ENCODE data around the gene HOXC10. TPM values are rescaled to one million over a fixed set of nuclear protein-coding genes. Genes with fewer than 3 reads are reported as not detected.

HOXC10 gene
- total RNA-seq, 1 donor from 2014 or later: not detected

DNA sequence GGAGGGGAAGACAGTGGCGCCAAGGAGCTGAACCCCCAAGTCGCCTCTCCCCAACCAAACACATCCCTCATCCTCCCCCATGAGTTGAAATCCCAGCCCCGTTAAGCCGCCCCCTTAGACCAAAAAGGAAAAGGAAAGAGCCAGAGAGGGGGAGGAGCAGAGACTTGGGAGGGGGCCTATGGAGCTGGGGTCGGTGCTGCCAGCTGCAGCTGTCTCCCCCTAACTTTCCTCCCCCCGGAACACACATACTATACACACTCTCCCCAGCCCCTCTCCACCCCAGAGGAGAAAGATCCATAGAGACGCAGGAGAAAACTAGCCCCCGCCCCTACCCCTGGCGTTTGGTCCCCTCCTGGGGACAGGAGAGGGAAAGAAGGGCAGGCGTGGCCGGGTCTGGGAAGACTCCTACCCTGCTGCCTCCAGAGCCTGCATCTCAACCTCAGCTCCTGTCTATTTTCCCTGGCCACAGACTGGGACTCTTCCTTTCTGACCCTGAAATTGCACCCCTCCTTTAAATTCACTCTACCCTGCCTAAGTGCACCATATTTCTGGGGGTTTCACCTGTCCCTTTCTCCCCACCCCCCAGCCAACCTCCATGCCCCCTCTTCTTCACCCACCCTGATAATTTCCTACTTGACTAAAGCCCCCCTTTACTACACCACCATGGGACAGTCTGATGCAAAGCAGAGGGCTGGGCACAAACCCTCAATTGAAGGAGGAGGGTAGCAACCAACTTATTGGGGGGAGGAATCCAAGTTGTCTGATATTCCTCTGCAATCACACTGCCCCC is 13.4 kb downstream of the HOXC10 start:
- no peaks in the 10 kb centered on the region for H3K9me3 Mint-ChIP-seq (ENCODE audit: unreplicated experiment)
- no peak overlapping the region for H3K27ac Mint-ChIP-seq (ENCODE audit: unreplicated experiment)
- no peak overlapping the region for H3K4me3 Mint-ChIP-seq (ENCODE audit: unreplicated experiment)
- peaks cover 96% of the 10 kb centered on the region for H3K27me3 Mint-ChIP-seq (ENCODE audit: unreplicated experiment)
- peaks cover 2% of the 10 kb centered on the region for H3K36me3 Mint-ChIP-seq (ENCODE audit: unreplicated experiment)
- TF ChIP-seq CTCF (IDR thresholded peaks at IDR 0.05): no peak
- H3K4me1 Mint-ChIP-seq (ENCODE audit: unreplicated experiment): peaks cover 34% of the 10 kb centered on the region
- no peak for DNase-seq (ENCODE audit: extremely low spot score, unreplicated experiment)

GRCh38 chr12:53998900-53999236 is 13.9 kb downstream of the HOXC10 start:
- Mint-ChIP-seq H3K4me1 (ENCODE audit: unreplicated experiment) (peaks cover 32% of the 10 kb centered on the region), H3K9me3 (ENCODE audit: unreplicated experiment) (no peaks in the 10 kb centered on the region), H3K36me3 (ENCODE audit: unreplicated experiment) (peaks cover 1% of the 10 kb centered on the region), H3K4me3 (ENCODE audit: unreplicated experiment) (no peak overlapping the region), H3K27ac (ENCODE audit: unreplicated experiment) (no peak overlapping the region), H3K27me3 (ENCODE audit: unreplicated experiment) (peaks cover 96% of the 10 kb centered on the region)
- TF ChIP-seq CTCF (IDR thresholded peaks at IDR 0.05): no peak
- no peak for DNase-seq (ENCODE audit: extremely low spot score, unreplicated experiment)

DNA sequence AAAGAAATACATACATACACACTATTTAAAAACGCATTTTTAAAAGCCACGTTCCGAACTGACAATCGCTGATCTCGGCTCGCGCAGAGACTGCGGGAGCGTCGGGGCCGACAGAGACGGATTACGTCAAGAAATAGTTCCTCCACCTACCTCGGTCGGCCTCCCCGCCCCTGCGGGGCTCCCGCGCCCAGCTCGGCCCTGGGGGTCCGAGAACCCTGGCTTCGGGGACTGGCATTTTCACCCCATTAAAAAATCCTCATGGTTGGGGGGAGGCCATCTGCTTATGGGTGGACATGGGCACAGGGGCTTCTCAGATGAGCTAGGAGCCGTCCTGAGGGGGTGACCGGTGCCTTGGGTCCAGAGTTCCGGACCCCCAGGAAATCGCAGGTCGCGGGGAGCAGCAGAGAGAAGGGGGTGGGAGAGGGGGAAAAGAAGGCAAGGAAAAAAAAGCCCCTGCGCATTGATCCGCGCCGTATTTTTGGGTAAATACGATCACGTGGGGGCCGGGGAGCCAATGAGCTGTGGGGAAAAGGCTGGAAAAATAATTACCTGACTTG is 14.7 kb downstream of the HOXC10 start:
- H3K27me3 Mint-ChIP-seq (ENCODE audit: unreplicated experiment): peaks cover 97% of the 10 kb centered on the region
- no peaks in the 10 kb centered on the region for H3K9me3 Mint-ChIP-seq (ENCODE audit: unreplicated experiment)
- H3K4me3 Mint-ChIP-seq (ENCODE audit: unreplicated experiment): no peak overlapping the region
- TF ChIP-seq CTCF (IDR thresholded peaks at IDR 0.05): no peak
- DNase-seq (ENCODE audit: extremely low spot score, unreplicated experiment): no peak
- H3K4me1 Mint-ChIP-seq (ENCODE audit: unreplicated experiment): peaks cover 25% of the 10 kb centered on the region
- H3K36me3 Mint-ChIP-seq (ENCODE audit: unreplicated experiment): no peaks in the 10 kb centered on the region
- H3K27ac Mint-ChIP-seq (ENCODE audit: unreplicated experiment): no peak overlapping the region

GRCh38 chr12:54000116-54001114 is 15.5 kb downstream of the HOXC10 start, which contains the start of gene HOXC9:
Gene HOXC9, plus strand, starts transcription at chr12:54000161. Its CDS starts 28 bp downstream, at chr12:54000189.
- TF ChIP-seq CTCF (IDR thresholded peaks at IDR 0.05): no peak
- peaks cover 97% of the 10 kb centered on the region for H3K27me3 Mint-ChIP-seq (ENCODE audit: unreplicated experiment)
- H3K4me3 Mint-ChIP-seq (ENCODE audit: unreplicated experiment): peak within 1 kb of the TSS; percentile 32
- H3K36me3 Mint-ChIP-seq (ENCODE audit: unreplicated experiment): no peaks in the 10 kb centered on the region
- no peak for DNase-seq (ENCODE audit: extremely low spot score, unreplicated experiment)
- H3K27ac Mint-ChIP-seq (ENCODE audit: unreplicated experiment): no peak within 1 kb of the TSS
- no peaks in the 10 kb centered on the region for H3K9me3 Mint-ChIP-seq (ENCODE audit: unreplicated experiment)
- H3K4me1 Mint-ChIP-seq (ENCODE audit: unreplicated experiment): peaks cover 18% of the 10 kb centered on the region

Measured in osteocyte (in vitro differentiated cells).